PC-9 (cell line): ENCODE data around the gene HSF4. TPM values are rescaled to one million over a fixed set of nuclear protein-coding genes. Genes with fewer than 3 reads are reported as not detected.

Experiments
- Bru-seq: library from RNA; stranded (reverse); fragments of 400-500 nt; gene quantifications from one replicate; lab custom pipeline; 2021; lab: Mats Ljungman, UMichigan
- BruChase-seq, 2 experiments: library from RNA; stranded (reverse); fragments of 400-500 nt; gene quantifications; one replicate each; lab custom pipeline; 2021; lab: Mats Ljungman, UMichigan
- BruUV-seq: library from RNA; stranded (reverse); fragments of 400-500 nt; replicated peaks from 2 replicates; lab custom pipeline; 2021; lab: Mats Ljungman, UMichigan
- CTCF ChIA-PET: fragments of 300-600 bp; sonication (Branson Sonifier 250); formaldehyde crosslinking; loops from one replicate; lab custom pipeline; 2022; ENCODE audit warnings: antibody characterized with exemption; lab: Charles Lee
- POLR2A ChIA-PET: fragments of 300-600 bp; sonication (Branson Sonifier 250); formaldehyde crosslinking; loops from one replicate; lab custom pipeline; 2022; ENCODE audit warnings: antibody characterized with exemption; ENCODE audit not compliant: unreplicated experiment; lab: Charles Lee
- DNase-seq, 2 experiments: peaks; one replicate each; pipeline versions ENCODE4 v3.0.0 to v3.0.0-alpha.2; 2015 to 2022; ENCODE audit warnings: mixed read lengths in 1 of 2
- H2AFZ ChIP-seq: fragments of 200-600 bp; sonication (generic); 2 replicates; pipeline ENCODE4 v1.8.1; 2017; ENCODE audit warnings: antibody characterized with exemption
- H3F3A ChIP-seq: fragments of 200-600 bp; sonication (generic); 2 replicates; pipeline ENCODE4 v1.8.1; 2017; ENCODE audit warnings: antibody characterized with exemption, mild to moderate bottlenecking, low read depth; ENCODE audit not compliant: insufficient read depth
- H3K27ac ChIP-seq: fragments of 200-600 bp; sonication (generic); 2 replicates; pipeline ENCODE4 v1.6.1; 2016; ENCODE audit warnings: mixed run types
- H3K27me3 ChIP-seq: fragments of 200-600 bp; sonication (generic); 2 replicates; pipeline ENCODE4 v1.6.1; 2016; ENCODE audit warnings: low read depth, mixed run types; ENCODE audit not compliant: insufficient read depth
- H3K36me3 ChIP-seq: fragments of 200-600 bp; sonication (generic); 2 replicates; pipeline ENCODE4 v1.6.1; 2016; ENCODE audit warnings: low read depth, mixed run types
- H3K4me1 ChIP-seq: fragments of 200-600 bp; sonication (generic); replicated peaks from 2 replicates; pipeline ENCODE4 v1.6.1; 2016; ENCODE audit warnings: mixed run types; ENCODE audit not compliant: insufficient read depth
- H3K4me2 ChIP-seq: fragments of 200-600 bp; sonication (generic); 2 replicates; pipeline ENCODE4 v1.6.1; 2017; ENCODE audit warnings: mixed run types
- H3K4me3 ChIP-seq: fragments of 200-600 bp; sonication (generic); 2 replicates; pipeline ENCODE4 v1.6.1; 2016; ENCODE audit warnings: mixed run types
- H3K79me2 ChIP-seq: fragments of 200-600 bp; sonication (generic); 2 replicates; pipeline ENCODE4 v1.6.1; 2017; ENCODE audit warnings: low read depth, mixed run types
- H3K9me2 ChIP-seq: fragments of 200-600 bp; sonication (generic); 2 replicates; pipeline ENCODE4 v1.8.1; 2017; ENCODE audit warnings: mild to moderate bottlenecking; ENCODE audit not compliant: insufficient read depth
- H3K9me3 ChIP-seq: fragments of 200-600 bp; sonication (generic); 2 replicates; pipeline ENCODE4 v1.8.1; 2016; ENCODE audit warnings: low read depth; ENCODE audit not compliant: insufficient read depth
- H4K20me1 ChIP-seq: fragments of 200-600 bp; sonication (generic); 2 replicates; pipeline ENCODE4 v1.8.1; 2017; ENCODE audit not compliant: insufficient read depth
- CTCF ChIP-seq: fragments of 200-600 bp; sonication (generic); conservative IDR thresholded peaks from 2 replicates; pipeline ENCODE4 v1.6.1; 2017; ENCODE audit warnings: mixed run types, antibody characterized with exemption, mild to moderate bottlenecking, moderate library complexity
- EZH2 ChIP-seq: fragments of 200-600 bp; sonication (generic); IDR thresholded peaks from 2 replicates; pipeline ENCODE4 v1.8.0; 2017; ENCODE audit warnings: antibody characterized with exemption, low read depth
- intact Hi-C: fragments of 100-400 bp; cut with micrococcal nuclease; formaldehyde crosslinking; loops from one replicate; pipeline ENCODE4 v1.10.0; 2022; ENCODE audit not compliant: unreplicated experiment
- long read RNA-seq: library from polyadenylated mRNA; stranded (forward); transcript quantifications from one replicate; pipeline ENCODE4 v2.0.0, GENCODE V29; 2022
- total RNA-seq: library from RNA; stranded (reverse); gene quantifications from 2 replicates; pipeline ENCODE4 v1.2.3, GENCODE V29; 2021

Gene HSF4
- total RNA-seq = 96.9 and 100 TPM in 2 replicates
- Bru-seq, nascent RNA = percentile 53 among the genes with signal in this experiment
- percentile 66 among the genes with signal in this experiment for BruChase-seq, experiment 1, labeled RNA remaining after a 2-hour chase
- percentile 78 among the genes with signal in this experiment for BruChase-seq, experiment 2, labeled RNA remaining after a 6-hour chase
- long read RNA-seq, partial matches to known transcripts = 3 of 8 reads
- long read RNA-seq, other reads (novel, unspliced or antisense) = 5 of 8 reads

GRCh38 chr16:67164599-67165061 lies at the start of gene HSF4:
Gene HSF4, plus strand, starts transcription at chr16:67164745. Its CDS starts 67 bp downstream, at chr16:67164812.
- no peaks in the 10 kb centered on the region for H4K20me1 ChIP-seq
- H3K9me2 ChIP-seq = no peaks in the 10 kb centered on the region
- TF ChIP-seq EZH2 = no peak
- no peak for TF ChIP-seq CTCF
- intact Hi-C loops = no loop called here
- H3K79me2 ChIP-seq = no peaks in the 10 kb centered on the region; the same call in 1 of the 2 replicates
- no peak within 1 kb of the TSS for H3K27ac ChIP-seq
- DNase-seq = no peak
- peaks cover 6% of the 10 kb centered on the region; the same call in 1 of the 2 replicates for H3F3A ChIP-seq
- no peaks in the 10 kb centered on the region for H3K27me3 ChIP-seq
- BruUV-seq = no TSS peak
- H2AFZ ChIP-seq = no peak within 1 kb of the TSS
- no peaks in the 10 kb centered on the region for H3K9me3 ChIP-seq
- H3K36me3 ChIP-seq = no peaks in the 10 kb centered on the region
- no peak within 1 kb of the TSS for H3K4me3 ChIP-seq
- peaks cover 6% of the 10 kb centered on the region for H3K4me1 ChIP-seq
- CTCF ChIA-PET = no interaction called here
- POLR2A ChIA-PET = no interaction called here
- H3K4me2 ChIP-seq = no peak within 1 kb of the TSS

GRCh38 chr16:67114793-67115192 lies 49.8 kb upstream of the HSF4 start:
- TF ChIP-seq EZH2 (no peak), CTCF (no peak)
- ChIA-PET CTCF (no interaction called here), POLR2A (no interaction called here)
- peaks cover 35% of the 10 kb centered on the region for H3K4me1 ChIP-seq
- no peak overlapping the region for H2AFZ ChIP-seq
- H3K9me3 ChIP-seq = no peaks in the 10 kb centered on the region
- intact Hi-C loops = loop anchor here (5.0 kb wide), 1 partner anchor 43 kb away; the partner anchor contains the start of genes FBXL8 and TRADD
- BruUV-seq = no TSS peak
- peaks cover 77% of the 10 kb centered on the region for H3K79me2 ChIP-seq
- no peak overlapping the region for H3K4me3 ChIP-seq
- H3F3A ChIP-seq = peaks cover 20% of the 10 kb centered on the region; the same call in 1 of the 2 replicates
- DNase-seq = no peak
- no peaks in the 10 kb centered on the region for H3K9me2 ChIP-seq
- peaks cover 21% of the 10 kb centered on the region; the same call in 1 of the 2 replicates for H4K20me1 ChIP-seq
- no peaks in the 10 kb centered on the region for H3K36me3 ChIP-seq
- H3K4me2 ChIP-seq = no peak overlapping the region
- H3K27ac ChIP-seq = no peak overlapping the region
- H3K27me3 ChIP-seq = no peaks in the 10 kb centered on the region

GRCh38 chr16:67115639-67116038 lies 48.9 kb upstream of the HSF4 start:
- Histone ChIP-seq H3K9me2 (no peaks in the 10 kb centered on the region), H3K36me3 (peaks cover 4% of the 10 kb centered on the region; the same call in 1 of the 2 replicates), H3K9me3 (no peaks in the 10 kb centered on the region), H2AFZ (no peak overlapping the region), H3F3A (peaks cover 20% of the 10 kb centered on the region; the same call in 1 of the 2 replicates), H3K4me3 (no peak overlapping the region), H3K4me2 (no peak overlapping the region), H3K27me3 (no peaks in the 10 kb centered on the region), H3K4me1 (peaks cover 35% of the 10 kb centered on the region), H4K20me1 (peaks cover 22% of the 10 kb centered on the region; the same call in 1 of the 2 replicates), H3K79me2 (peaks cover 69% of the 10 kb centered on the region), H3K27ac (no peak overlapping the region)
- ChIA-PET CTCF (interaction anchor here (0.6 kb wide), 1 partner anchor 119 kb away, joined by 6 read pairs; no protein-coding TSS in a partner anchor), POLR2A (no interaction called here)
- peak in 1 of 2 experiments; percentile 47 for DNase-seq
- intact Hi-C loops = no loop called here
- BruUV-seq = no TSS peak
- TF ChIP-seq EZH2 (no peak), CTCF (no peak)
